NCI-H146 (cell line): Measurements from ENCODE around the gene WDR44.
"Not testable (repeated sequence)": the region's sequence is repeated elsewhere in the genome, so short reads cannot be mapped to it uniquely, and the experiment has no call there.

Experiments used
- DNase-seq: peaks from one replicate; lab custom pipeline; 2025; lab: John Stamatoyannopoulos, UW

Gene WDR44

DNA sequence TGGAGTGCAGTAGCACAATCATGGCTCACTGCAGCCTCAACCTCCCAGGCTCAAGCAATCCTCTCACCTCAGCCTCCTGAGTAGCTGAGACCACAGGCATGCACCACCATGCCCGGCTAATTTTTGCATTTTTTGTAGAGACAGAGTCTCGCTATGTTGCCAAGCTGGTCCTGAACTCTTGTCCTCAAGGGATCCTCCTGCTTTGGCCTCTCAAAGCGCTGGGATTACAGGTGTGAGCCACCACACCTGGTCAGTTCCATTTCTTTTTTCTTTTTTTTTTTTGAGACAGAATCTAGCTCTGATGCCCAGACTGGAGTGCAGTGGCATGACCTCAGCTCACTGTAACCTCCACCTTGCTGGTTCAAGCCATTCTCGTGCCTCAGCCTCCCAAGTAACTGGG is 136.5 kb downstream of the WDR44 start:
- DNase-seq: not testable (repeated sequence)

- no peak for DNase-seq
Observed at GRCh38 chrX:118484216-118484903, 138.5 kb downstream of the WDR44 start.

GRCh38 chrX:118486693-118487092 is 140.8 kb downstream of the WDR44 start:
- not testable (repeated sequence) for DNase-seq

DNA sequence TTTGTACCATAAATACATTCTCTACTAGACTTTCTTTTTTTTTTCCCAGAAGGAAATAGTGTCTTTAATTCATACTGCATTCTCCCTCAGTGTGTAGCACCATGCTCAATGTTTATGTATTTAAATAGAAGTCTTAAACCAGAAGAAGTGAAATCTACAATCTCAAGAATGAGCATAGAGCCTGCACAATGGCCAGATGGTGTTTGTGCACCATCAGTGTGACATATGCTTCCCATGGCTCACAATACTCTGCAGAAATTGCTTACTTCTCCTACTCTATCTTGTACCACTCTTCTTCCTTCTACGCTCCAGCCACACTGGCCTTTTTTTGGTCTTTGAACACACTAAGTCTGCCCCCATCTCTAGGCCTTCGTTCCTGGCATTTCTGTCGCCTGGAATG is 147.1 kb downstream of the WDR44 start:
- DNase-seq: no peak

- DNase-seq: no peak
Observed at GRCh38 chrX:118493653-118494297, 147.9 kb downstream of the WDR44 start.

GRCh38 chrX:118495061-118495921 is 149.4 kb downstream of the WDR44 start, which contains the start of gene DOCK11:
DOCK11 (plus strand) TSS chrX:118495815; CDS start chrX:118495972, 157 bp downstream.
- peak; percentile 90 for DNase-seq

GRCh38 chrX:118495958-118496762 is 150.3 kb downstream of the WDR44 start:
- peak; percentile 69 for DNase-seq

GRCh38 chrX:118496763-118497079 is 150.8 kb downstream of the WDR44 start:
- DNase-seq: peak; percentile 20

- DNase-seq: no peak
Observed at GRCh38 chrX:118497180-118497818, 151.4 kb downstream of the WDR44 start.

- DNase-seq: no peak
Observed at GRCh38 chrX:118498351-118498750, 152.4 kb downstream of the WDR44 start.

DNA sequence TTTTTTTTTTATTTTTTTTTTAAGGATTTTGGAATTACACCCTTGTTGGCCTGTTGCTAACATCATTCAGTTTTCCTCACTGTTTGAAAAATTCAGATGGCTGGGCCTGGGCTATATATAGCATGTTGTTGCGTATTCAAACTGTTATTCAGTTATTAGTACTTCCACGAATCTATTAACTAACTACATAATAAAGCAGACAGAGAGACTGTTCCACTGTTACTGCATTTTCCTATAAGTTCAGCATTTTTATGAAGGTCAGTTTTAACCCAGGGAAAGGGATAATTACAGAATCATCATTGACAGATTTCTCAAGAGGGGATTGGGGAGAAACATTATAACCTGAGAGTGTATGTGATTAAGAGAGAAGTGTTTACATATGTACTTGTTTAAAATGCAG is 152.8 kb downstream of the WDR44 start:
- no peak for DNase-seq

GRCh38 chrX:118499295-118499694 is 153.4 kb downstream of the WDR44 start:
- no peak for DNase-seq
